Activated naive CD4-positive, alpha-beta T cell treated with anti-CD3 and anti-CD28 coated beads, Interleukin-2, amount 50 U/mL, for 72 hours (primary cell): ENCODE data around the gene MTG1. TPM values are rescaled to one million over a fixed set of nuclear protein-coding genes. Genes with fewer than 3 reads are reported as not detected.
A peak's percentile ranks its signal among the peaks of the same experiment; 100 is the strongest.
"Not testable (repeated sequence)": the region's sequence is repeated elsewhere in the genome, so short reads cannot be mapped to it uniquely, and the experiment has no call there.

Experiments used
- ATAC-seq, 2 donors: fragments of 150-1000 bp; cut with Tn5 transposase; 2 replicates each; pipeline ENCODE4 v1.10.0; 2021; ENCODE audit warnings: mild to moderate bottlenecking in 2 of 2, moderate library complexity in 2 of 2
- DNase-seq, 2 donors: peaks; one replicate each; pipeline ENCODE4 v3.0.0; 2021 to 2022; ENCODE audit warnings: low spot score in 2 of 2
- H3K27ac Mint-ChIP-seq, 2 donors: one replicate each; pipeline ENCODE4 v1.8.0; 2022; ENCODE audit warnings: mild to moderate bottlenecking in 2 of 2, mixed read lengths in 2 of 2
- H3K36me3 Mint-ChIP-seq, 2 donors: one replicate each; pipeline ENCODE4 v1.8.0; 2022; ENCODE audit warnings: mixed read lengths in 2 of 2
- H3K9me3 Mint-ChIP-seq, 2 donors: one replicate each; pipeline ENCODE4 v1.8.0; 2022; ENCODE audit warnings: mixed read lengths in 2 of 2
- total RNA-seq, 2 donors: library from RNA; stranded (reverse); gene quantifications; one replicate each; pipeline ENCODE4 v1.2.3, GENCODE V29; 2022

The MTG1 gene
- total RNA-seq, 2 donors from 2014 or later = 39.8 to 65.0 TPM

- Mint-ChIP-seq H3K36me3 (no peaks in the 10 kb centered on the region), H3K9me3 (no peaks in the 10 kb centered on the region), H3K27ac (peak overlapping the region in 1 of 2 donors; percentile 68)
- DNase-seq (no peak), ATAC-seq (no peak)
Observed at GRCh38 chr10:133356549-133357284, 37.2 kb upstream of the MTG1 start.

GRCh38 chr10:133357285-133358161, 36.4 kb upstream of the MTG1 start, which contains the start of gene FUOM:
TSS of gene FUOM (minus strand) at chr10:133358019. CDS start at chr10:133358007, 12 bp downstream.
- Mint-ChIP-seq H3K9me3 (no peaks in the 10 kb centered on the region), H3K27ac (peak within 1 kb of the TSS in 1 of 2 donors; percentile 68), H3K36me3 (no peaks in the 10 kb centered on the region)
- DNase-seq (peak; percentile 71 to 86), ATAC-seq (peak; percentile 85 to 89)

- ATAC-seq (no peak), DNase-seq (peak in 1 of 2 donors; percentile 17)
- Mint-ChIP-seq H3K27ac (no peak overlapping the region), H3K9me3 (no peaks in the 10 kb centered on the region), H3K36me3 (no peaks in the 10 kb centered on the region)
Observed at GRCh38 chr10:133358162-133358924, 35.6 kb upstream of the MTG1 start.

- no peak overlapping the region for H3K27ac Mint-ChIP-seq
- ATAC-seq (no peak), DNase-seq (no peak)
- no peaks in the 10 kb centered on the region for H3K9me3 Mint-ChIP-seq
- no peaks in the 10 kb centered on the region for H3K36me3 Mint-ChIP-seq
Observed at GRCh38 chr10:133358925-133359310, 35.0 kb upstream of the MTG1 start.

GRCh38 chr10:133359554-133359971, 34.4 kb upstream of the MTG1 start:
- Mint-ChIP-seq H3K36me3 (no peaks in the 10 kb centered on the region), H3K27ac (no peak overlapping the region), H3K9me3 (no peaks in the 10 kb centered on the region)
- no peak for ATAC-seq
- no peak for DNase-seq

- H3K9me3 Mint-ChIP-seq = no peaks in the 10 kb centered on the region
- DNase-seq (no peak), ATAC-seq (no peak)
- no peaks in the 10 kb centered on the region for H3K36me3 Mint-ChIP-seq
- H3K27ac Mint-ChIP-seq = no peak overlapping the region
Observed at GRCh38 chr10:133359972-133360610, 33.9 kb upstream of the MTG1 start.

GRCh38 chr10:133361227-133361626, 32.7 kb upstream of the MTG1 start:
- Mint-ChIP-seq H3K9me3 (no peaks in the 10 kb centered on the region), H3K27ac (no peak overlapping the region), H3K36me3 (no peaks in the 10 kb centered on the region)
- DNase-seq (no peak), ATAC-seq (no peak)

GRCh38 chr10:133361773-133362441, 32.0 kb upstream of the MTG1 start:
- ATAC-seq (no peak), DNase-seq (no peak)
- no peaks in the 10 kb centered on the region for H3K36me3 Mint-ChIP-seq
- peak overlapping the region in 1 of 2 donors; percentile 10 for H3K27ac Mint-ChIP-seq
- no peaks in the 10 kb centered on the region for H3K9me3 Mint-ChIP-seq

- DNase-seq = no peak
- ATAC-seq = no peak
- peaks cover 0 to 2% of the 10 kb centered on the region in 2 donors for H3K36me3 Mint-ChIP-seq
- H3K27ac Mint-ChIP-seq = no peak overlapping the region
- no peaks in the 10 kb centered on the region for H3K9me3 Mint-ChIP-seq
Observed at GRCh38 chr10:133362846-133363245, 31.1 kb upstream of the MTG1 start.

GRCh38 chr10:133364645-133365431, 29.1 kb upstream of the MTG1 start:
- DNase-seq (no peak), ATAC-seq (no peak)
- no peak overlapping the region for H3K27ac Mint-ChIP-seq
- no peaks in the 10 kb centered on the region for H3K9me3 Mint-ChIP-seq
- H3K36me3 Mint-ChIP-seq = peaks cover 0 to 6% of the 10 kb centered on the region in 2 donors

- H3K9me3 Mint-ChIP-seq = no peaks in the 10 kb centered on the region
- no peak for ATAC-seq
- H3K27ac Mint-ChIP-seq = no peak overlapping the region
- peaks cover 0 to 6% of the 10 kb centered on the region in 2 donors for H3K36me3 Mint-ChIP-seq
- no peak for DNase-seq
Observed at GRCh38 chr10:133365461-133366129, 28.4 kb upstream of the MTG1 start.

- no peak for DNase-seq
- Mint-ChIP-seq H3K9me3 (no peaks in the 10 kb centered on the region), H3K36me3 (peaks cover 0 to 6% of the 10 kb centered on the region in 2 donors), H3K27ac (no peak overlapping the region)
- no peak for ATAC-seq
Observed at GRCh38 chr10:133366130-133366478, 27.9 kb upstream of the MTG1 start.

GRCh38 chr10:133366751-133367150, 27.2 kb upstream of the MTG1 start:
- Mint-ChIP-seq H3K36me3 (peaks cover 0 to 6% of the 10 kb centered on the region in 2 donors), H3K27ac (no peak overlapping the region), H3K9me3 (no peaks in the 10 kb centered on the region)
- DNase-seq = no peak
- ATAC-seq = no peak

GRCh38 chr10:133367461-133367860, 26.5 kb upstream of the MTG1 start:
- not testable (repeated sequence) for H3K36me3 Mint-ChIP-seq, H3K9me3 Mint-ChIP-seq, DNase-seq, H3K27ac Mint-ChIP-seq, ATAC-seq

- no peak for DNase-seq
- ATAC-seq = no peak
- Mint-ChIP-seq H3K9me3 (no peaks in the 10 kb centered on the region), H3K36me3 (peaks cover 0 to 6% of the 10 kb centered on the region in 2 donors), H3K27ac (no peak overlapping the region)
Observed at GRCh38 chr10:133368153-133368552, 25.8 kb upstream of the MTG1 start.
